Mucosa of rectum (tissue), 2 donors: ENCODE data around the gene SPATA12.

Experiments used
- H3K27ac ChIP-seq, 2 donors: one replicate each; pipeline ENCODE4 v1.7.0; 2013; ENCODE audit warnings: inconsistent platforms in 2 of 2, low read depth in 2 of 2, low read length in 2 of 2
- H3K27me3 ChIP-seq, 2 donors: one replicate each; pipeline ENCODE4 v1.7.0; 2013; ENCODE audit warnings: low read length in 2 of 2; ENCODE audit not compliant: control insufficient read depth in 2 of 2, insufficient read depth in 2 of 2
- H3K36me3 ChIP-seq, 2 donors: one replicate each; pipeline ENCODE4 v1.7.0; 2013; ENCODE audit warnings: low read length in 2 of 2; ENCODE audit not compliant: control insufficient read depth in 2 of 2, insufficient read depth in 2 of 2
- H3K4me1 ChIP-seq, 2 donors: one replicate each; pipeline ENCODE4 v1.7.0; 2013; ENCODE audit warnings: low read length in 2 of 2, mild to moderate bottlenecking in 1 of 2; ENCODE audit not compliant: control insufficient read depth in 2 of 2, insufficient read depth in 2 of 2
- H3K4me3 ChIP-seq, 2 donors: one replicate each; pipeline ENCODE4 v1.7.0; 2013; ENCODE audit warnings: low read length in 2 of 2
- H3K9ac ChIP-seq, 2 donors: one replicate each; pipeline ENCODE4 v1.7.0; 2013; ENCODE audit warnings: low read length in 2 of 2, low read depth in 1 of 2, mild to moderate bottlenecking in 1 of 2
- H3K9me3 ChIP-seq, 2 donors: one replicate each; pipeline ENCODE4 v1.7.0; 2013; ENCODE audit warnings: low read length in 2 of 2; ENCODE audit not compliant: control insufficient read depth in 2 of 2
- donor health status: healthy.
- donor health status: Normal muscosa, but diverticular disease.

SPATA12 gene

GRCh38 chr3:57089043-57089442 lies 28.6 kb downstream of the SPATA12 start:
- Histone ChIP-seq H3K4me3 (no peak overlapping the region), H3K27ac (no peak overlapping the region), H3K27me3 (no peaks in the 10 kb centered on the region), H3K4me1 (no peaks in the 10 kb centered on the region), H3K9ac (no peak overlapping the region), H3K36me3 (no peaks in the 10 kb centered on the region), H3K9me3 (no peaks in the 10 kb centered on the region)

DNA sequence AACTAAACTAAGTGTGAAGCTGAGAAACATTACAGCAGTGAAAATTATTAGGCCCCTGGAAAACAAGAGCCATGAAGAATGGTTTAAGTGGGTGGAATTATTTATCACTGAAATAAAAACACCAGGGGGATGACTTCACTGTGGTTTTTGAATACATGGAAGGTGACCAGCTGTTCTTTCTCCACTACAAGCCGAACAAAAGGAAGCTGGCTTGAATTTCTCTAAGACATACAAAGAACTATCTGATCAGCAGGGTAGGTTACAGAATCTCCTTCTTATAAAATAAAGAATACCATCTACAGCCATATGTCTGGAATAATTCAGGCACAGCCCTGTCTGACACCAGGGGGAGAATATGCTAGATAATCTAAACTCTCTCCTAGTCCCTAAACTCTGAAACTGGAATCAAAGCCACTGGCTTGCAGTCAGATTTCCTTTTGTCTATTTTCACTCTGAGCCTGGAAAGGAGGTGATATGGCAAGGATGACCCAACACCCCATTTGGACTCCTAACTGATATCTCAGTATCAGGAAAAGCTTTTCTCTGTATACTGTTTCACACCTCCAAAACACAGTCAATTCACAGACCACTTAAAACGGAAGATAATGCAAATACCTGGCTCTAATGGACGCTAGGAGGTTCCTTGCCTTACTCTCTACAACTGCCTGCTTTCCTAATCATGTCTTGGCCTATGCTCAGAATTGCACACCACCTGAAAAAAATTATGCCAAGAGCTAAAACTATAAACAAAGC lies 31.2 kb downstream of the SPATA12 start:
- no peak overlapping the region for H3K9ac ChIP-seq
- H3K4me1 ChIP-seq = no peaks in the 10 kb centered on the region
- no peak overlapping the region for H3K27ac ChIP-seq
- no peaks in the 10 kb centered on the region for H3K9me3 ChIP-seq
- no peaks in the 10 kb centered on the region for H3K36me3 ChIP-seq
- H3K4me3 ChIP-seq = no peak overlapping the region
- no peaks in the 10 kb centered on the region for H3K27me3 ChIP-seq

- H3K9ac ChIP-seq = no peak overlapping the region
- no peaks in the 10 kb centered on the region for H3K36me3 ChIP-seq
- H3K27ac ChIP-seq = no peak overlapping the region
- no peaks in the 10 kb centered on the region for H3K4me1 ChIP-seq
- no peaks in the 10 kb centered on the region for H3K27me3 ChIP-seq
- H3K4me3 ChIP-seq = no peak overlapping the region
- no peaks in the 10 kb centered on the region for H3K9me3 ChIP-seq
These were observed 33.0 kb downstream of the SPATA12 start for GRCh38 chr3:57093489-57093888.

- no peak overlapping the region for H3K4me3 ChIP-seq
- H3K27ac ChIP-seq = no peak overlapping the region
- no peaks in the 10 kb centered on the region for H3K4me1 ChIP-seq
- H3K36me3 ChIP-seq = no peaks in the 10 kb centered on the region
- H3K27me3 ChIP-seq = no peaks in the 10 kb centered on the region
- no peaks in the 10 kb centered on the region for H3K9me3 ChIP-seq
- no peak overlapping the region for H3K9ac ChIP-seq
These were observed 33.6 kb downstream of the SPATA12 start for GRCh38 chr3:57093971-57094535.

- Histone ChIP-seq H3K9ac (no peak overlapping the region), H3K27me3 (no peaks in the 10 kb centered on the region), H3K4me1 (no peaks in the 10 kb centered on the region), H3K4me3 (no peak overlapping the region), H3K9me3 (no peaks in the 10 kb centered on the region), H3K27ac (no peak overlapping the region), H3K36me3 (no peaks in the 10 kb centered on the region)
These were observed 34.1 kb downstream of the SPATA12 start for GRCh38 chr3:57094575-57094974.

DNA sequence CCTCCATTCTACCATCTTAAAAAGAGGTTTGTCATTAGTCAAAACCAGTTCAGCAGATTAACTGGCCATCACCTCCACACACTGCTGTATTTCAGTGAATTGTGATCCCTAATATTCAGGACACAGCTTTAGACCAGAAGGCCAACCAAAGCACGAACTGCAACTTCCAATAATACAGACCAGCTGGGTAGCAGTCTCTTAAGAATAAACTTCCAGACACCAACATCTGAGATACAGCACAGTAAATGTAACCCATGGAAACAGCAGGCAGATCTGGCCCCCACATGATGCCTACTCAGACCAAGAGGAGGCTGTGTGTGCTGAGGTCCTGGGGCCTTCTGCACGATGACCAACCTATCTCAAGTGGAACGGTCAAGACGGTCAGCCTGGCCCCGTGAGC lies 34.9 kb downstream of the SPATA12 start:
- Histone ChIP-seq H3K9ac (no peak overlapping the region), H3K36me3 (no peaks in the 10 kb centered on the region), H3K9me3 (no peaks in the 10 kb centered on the region), H3K4me3 (no peak overlapping the region), H3K4me1 (no peaks in the 10 kb centered on the region), H3K27ac (no peak overlapping the region), H3K27me3 (no peaks in the 10 kb centered on the region)

- no peak overlapping the region for H3K4me3 ChIP-seq
- H3K27ac ChIP-seq = no peak overlapping the region
- no peaks in the 10 kb centered on the region for H3K9me3 ChIP-seq
- no peaks in the 10 kb centered on the region for H3K27me3 ChIP-seq
- H3K4me1 ChIP-seq = no peaks in the 10 kb centered on the region
- no peaks in the 10 kb centered on the region for H3K36me3 ChIP-seq
- H3K9ac ChIP-seq = no peak overlapping the region
These were observed 37.1 kb downstream of the SPATA12 start for GRCh38 chr3:57097536-57097935.

- Histone ChIP-seq H3K9me3 (no peaks in the 10 kb centered on the region), H3K9ac (no peak overlapping the region), H3K36me3 (no peaks in the 10 kb centered on the region), H3K27ac (no peak overlapping the region), H3K27me3 (no peaks in the 10 kb centered on the region), H3K4me3 (no peak overlapping the region), H3K4me1 (no peaks in the 10 kb centered on the region)
These were observed 38.2 kb downstream of the SPATA12 start for GRCh38 chr3:57098418-57099310.

GRCh38 chr3:57100046-57100695 lies 39.7 kb downstream of the SPATA12 start:
- Histone ChIP-seq H3K4me1 (no peaks in the 10 kb centered on the region), H3K9ac (no peak overlapping the region), H3K36me3 (no peaks in the 10 kb centered on the region), H3K9me3 (no peaks in the 10 kb centered on the region), H3K27ac (no peak overlapping the region), H3K4me3 (no peak overlapping the region), H3K27me3 (no peaks in the 10 kb centered on the region)

- Histone ChIP-seq H3K4me1 (no peaks in the 10 kb centered on the region), H3K9ac (no peak overlapping the region), H3K36me3 (no peaks in the 10 kb centered on the region), H3K9me3 (no peaks in the 10 kb centered on the region), H3K27ac (no peak overlapping the region), H3K27me3 (no peaks in the 10 kb centered on the region), H3K4me3 (no peak overlapping the region)
These were observed 45.1 kb downstream of the SPATA12 start for GRCh38 chr3:57105585-57105984.
